Glutamatergic neuron (in vitro differentiated cells): ENCODE measurements around the gene PSMA3. TPM values are rescaled to one million over a fixed set of nuclear protein-coding genes. Genes with fewer than 3 reads are reported as not detected.

Experiments
- DNase-seq: peaks from one replicate; pipeline ENCODE4 v3.0.0; 2022
- H3K27ac Mint-ChIP-seq: one replicate; pipeline ENCODE4 v1.8.0; 2020; ENCODE audit warnings: mild to moderate bottlenecking, mixed read lengths, inconsistent platforms; ENCODE audit not compliant: unreplicated experiment
- H3K27me3 Mint-ChIP-seq: one replicate; pipeline ENCODE4 v1.8.0; 2020; ENCODE audit warnings: mild to moderate bottlenecking, moderate library complexity, mixed read lengths, inconsistent platforms; ENCODE audit not compliant: unreplicated experiment
- H3K36me3 Mint-ChIP-seq: one replicate; pipeline ENCODE4 v1.8.0; 2020; ENCODE audit warnings: mild to moderate bottlenecking, mixed read lengths, inconsistent platforms; ENCODE audit not compliant: unreplicated experiment
- H3K4me1 Mint-ChIP-seq: one replicate; pipeline ENCODE4 v1.8.0; 2020; ENCODE audit warnings: mild to moderate bottlenecking, low read depth, mixed read lengths, inconsistent platforms; ENCODE audit not compliant: unreplicated experiment
- H3K4me3 Mint-ChIP-seq: one replicate; pipeline ENCODE4 v1.8.0; 2020; ENCODE audit warnings: mild to moderate bottlenecking, mixed read lengths, inconsistent platforms; ENCODE audit not compliant: unreplicated experiment
- H3K9me3 Mint-ChIP-seq: one replicate; pipeline ENCODE4 v1.8.0; 2020; ENCODE audit warnings: mild to moderate bottlenecking, moderate library complexity, mixed read lengths, inconsistent platforms; ENCODE audit not compliant: unreplicated experiment
- total RNA-seq: library from RNA; stranded (reverse); fragmentation: NEBNext Ultra II Directional; extraction: Animal tissue kit (Norgen Biotek cat#: 25700); gene quantifications from one replicate; pipeline ENCODE4 v1.2.1, GENCODE V29; 2021; ENCODE audit not compliant: unreplicated experiment
- TF ChIP-seq, protein P1 (sequence below): fragments of 200-600 bp; sonication (generic); IDR thresholded peaks from one replicate; pipeline ENCODE4 v1.5.0; 2021; ENCODE audit not compliant: partially characterized antibody, unreplicated experiment

Gene PSMA3
- total RNA-seq, 1 donor from 2014 or later: 116 TPM

DNA sequence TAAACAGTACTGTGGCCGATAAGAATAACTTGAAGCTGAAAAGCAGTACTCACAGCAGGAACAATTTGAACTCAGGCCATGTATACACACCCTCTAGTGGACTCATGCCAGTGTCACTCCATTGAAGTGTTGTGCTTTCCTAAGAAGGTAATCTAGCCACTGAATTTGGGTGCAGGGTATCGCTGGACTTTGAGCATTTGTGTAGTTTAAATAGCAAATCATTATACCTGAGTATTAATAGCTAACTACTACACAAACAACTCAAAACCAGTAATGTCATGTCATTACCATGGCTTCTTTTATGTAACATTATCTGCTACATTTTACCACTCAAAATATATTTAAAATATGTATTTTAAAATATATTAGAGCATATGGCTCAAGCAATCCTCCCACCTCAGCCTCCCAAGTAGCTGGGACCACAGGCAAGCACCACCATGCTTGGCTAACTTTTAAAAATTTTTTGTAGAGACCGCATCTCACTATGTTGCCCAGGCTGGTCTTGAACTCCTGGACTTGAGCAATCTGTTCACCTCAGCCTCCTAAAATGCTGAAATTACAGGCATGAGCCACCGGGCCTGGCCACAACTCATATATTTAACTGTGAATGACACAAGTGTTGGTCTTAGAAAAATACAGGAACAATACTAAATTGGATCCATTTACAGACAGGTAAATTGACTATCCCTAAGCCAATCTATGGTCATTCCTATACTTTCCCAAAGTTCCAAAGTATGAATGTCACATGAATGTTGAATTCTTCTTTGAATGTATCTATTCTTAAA, 28.1 kb downstream of the PSMA3 start:
- Mint-ChIP-seq H3K36me3 (no peaks in the 10 kb centered on the region), H3K27me3 (no peaks in the 10 kb centered on the region), H3K9me3 (peaks cover 2% of the 10 kb centered on the region), H3K4me1 (peaks cover 2% of the 10 kb centered on the region), H3K4me3 (no peak overlapping the region), H3K27ac (no peak overlapping the region)
- no peak for DNase-seq
- TF ChIP-seq, protein P1, sequence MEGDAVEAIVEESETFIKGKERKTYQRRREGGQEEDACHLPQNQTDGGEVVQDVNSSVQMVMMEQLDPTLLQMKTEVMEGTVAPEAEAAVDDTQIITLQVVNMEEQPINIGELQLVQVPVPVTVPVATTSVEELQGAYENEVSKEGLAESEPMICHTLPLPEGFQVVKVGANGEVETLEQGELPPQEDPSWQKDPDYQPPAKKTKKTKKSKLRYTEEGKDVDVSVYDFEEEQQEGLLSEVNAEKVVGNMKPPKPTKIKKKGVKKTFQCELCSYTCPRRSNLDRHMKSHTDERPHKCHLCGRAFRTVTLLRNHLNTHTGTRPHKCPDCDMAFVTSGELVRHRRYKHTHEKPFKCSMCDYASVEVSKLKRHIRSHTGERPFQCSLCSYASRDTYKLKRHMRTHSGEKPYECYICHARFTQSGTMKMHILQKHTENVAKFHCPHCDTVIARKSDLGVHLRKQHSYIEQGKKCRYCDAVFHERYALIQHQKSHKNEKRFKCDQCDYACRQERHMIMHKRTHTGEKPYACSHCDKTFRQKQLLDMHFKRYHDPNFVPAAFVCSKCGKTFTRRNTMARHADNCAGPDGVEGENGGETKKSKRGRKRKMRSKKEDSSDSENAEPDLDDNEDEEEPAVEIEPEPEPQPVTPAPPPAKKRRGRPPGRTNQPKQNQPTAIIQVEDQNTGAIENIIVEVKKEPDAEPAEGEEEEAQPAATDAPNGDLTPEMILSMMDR: no peak

DNA sequence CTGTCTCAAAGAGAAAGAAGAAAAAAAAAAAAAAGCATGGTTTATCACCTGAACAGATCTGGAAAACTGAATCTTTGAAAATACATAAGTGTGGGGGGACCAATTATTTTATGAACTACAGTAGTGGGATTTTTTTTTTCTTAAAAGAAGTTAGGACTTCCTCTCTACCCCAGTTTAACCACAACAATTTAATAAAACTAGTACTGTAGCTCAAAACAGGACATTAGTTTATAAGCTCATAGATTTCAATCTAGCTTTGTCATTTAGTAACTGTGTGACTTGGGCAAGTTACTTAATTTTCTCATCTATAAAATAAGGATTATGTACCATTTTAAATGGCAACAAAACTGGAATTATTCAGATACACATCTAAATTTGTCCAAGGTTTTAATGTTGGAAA, 30.2 kb downstream of the PSMA3 start:
- Mint-ChIP-seq H3K4me1 (peaks cover 2% of the 10 kb centered on the region), H3K36me3 (no peaks in the 10 kb centered on the region), H3K27ac (no peak overlapping the region), H3K27me3 (no peaks in the 10 kb centered on the region), H3K9me3 (no peaks in the 10 kb centered on the region), H3K4me3 (no peak overlapping the region)
- DNase-seq: no peak
- TF ChIP-seq, protein P1: no peak

DNA sequence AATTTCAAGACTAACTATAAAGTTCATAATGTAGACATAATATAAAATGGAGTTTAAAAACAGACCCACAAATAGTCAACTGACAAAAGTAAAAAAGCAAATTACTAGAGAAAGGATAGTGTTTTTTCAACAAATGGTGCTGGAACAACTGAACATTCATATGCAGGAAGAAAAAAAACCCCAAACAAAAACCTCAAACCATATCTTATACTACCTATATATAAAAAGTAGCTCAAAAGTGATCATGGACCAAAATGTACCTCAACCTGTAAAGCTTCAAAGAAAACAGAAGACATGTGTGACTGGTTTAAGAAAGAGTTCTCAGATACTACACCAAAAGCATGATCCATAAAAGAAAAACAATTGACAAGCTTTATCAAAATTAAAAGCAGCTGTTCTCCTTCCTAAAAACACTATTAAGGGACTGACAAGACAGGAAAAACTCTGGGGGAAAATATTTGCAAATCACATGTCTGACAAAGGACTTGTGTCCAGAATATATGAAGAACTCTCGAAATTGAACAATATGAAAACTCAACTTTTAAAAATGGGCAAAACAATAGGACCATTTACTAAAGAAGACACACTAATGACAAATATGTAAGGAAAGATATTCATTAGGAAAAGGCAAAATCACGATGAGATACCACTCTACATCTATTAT, 31.0 kb downstream of the PSMA3 start:
- no peaks in the 10 kb centered on the region for H3K9me3 Mint-ChIP-seq
- DNase-seq: no peak
- H3K4me3 Mint-ChIP-seq: no peak overlapping the region
- H3K4me1 Mint-ChIP-seq: peaks cover 2% of the 10 kb centered on the region
- no peaks in the 10 kb centered on the region for H3K27me3 Mint-ChIP-seq
- TF ChIP-seq, protein P1: no peak
- H3K36me3 Mint-ChIP-seq: no peaks in the 10 kb centered on the region
- no peak overlapping the region for H3K27ac Mint-ChIP-seq

DNA sequence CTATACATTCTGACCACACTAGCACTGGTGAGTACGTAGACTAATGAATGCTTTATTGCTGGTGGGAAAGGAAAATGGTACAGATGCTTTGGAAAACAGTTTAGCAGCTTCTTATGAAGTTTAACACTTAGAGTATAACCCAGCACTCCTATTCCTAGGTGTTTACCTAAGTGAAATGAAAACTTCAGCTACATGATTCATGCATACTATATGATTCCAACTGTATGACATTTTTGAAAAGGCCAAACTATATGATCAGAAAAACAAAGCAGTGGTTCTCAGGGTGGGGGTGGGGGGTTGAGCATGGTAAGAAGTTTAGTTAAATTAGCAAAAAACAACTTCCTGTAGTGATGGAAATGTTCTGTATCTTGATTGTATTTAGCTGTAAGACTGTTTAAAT, 31.6 kb downstream of the PSMA3 start:
- peaks cover 4% of the 10 kb centered on the region for H3K4me1 Mint-ChIP-seq
- TF ChIP-seq, protein P1: no peak
- H3K9me3 Mint-ChIP-seq: no peaks in the 10 kb centered on the region
- no peak overlapping the region for H3K27ac Mint-ChIP-seq
- H3K4me3 Mint-ChIP-seq: no peak overlapping the region
- H3K27me3 Mint-ChIP-seq: no peaks in the 10 kb centered on the region
- no peak for DNase-seq
- no peaks in the 10 kb centered on the region for H3K36me3 Mint-ChIP-seq

DNA sequence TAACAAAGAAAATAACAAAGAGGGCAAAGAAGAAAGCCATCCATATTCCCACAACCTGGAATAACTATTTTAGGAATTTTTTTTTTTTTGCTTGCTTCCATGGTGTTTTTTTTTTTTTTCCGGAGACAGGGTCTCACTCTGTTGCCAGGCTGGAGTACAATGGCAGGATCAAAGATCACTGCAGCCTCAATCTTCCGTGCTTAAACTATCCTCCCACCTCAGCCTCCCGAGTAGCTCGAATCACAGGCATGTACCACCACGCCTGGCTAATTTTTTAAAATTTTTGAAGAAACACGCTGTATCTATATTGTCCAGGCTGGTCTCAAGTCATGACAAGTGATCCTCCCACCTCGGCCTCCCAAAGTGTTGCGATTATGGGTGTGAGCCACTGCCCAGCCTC, 33.5 kb downstream of the PSMA3 start:
- Mint-ChIP-seq H3K36me3 (no peaks in the 10 kb centered on the region), H3K4me3 (no peak overlapping the region), H3K27ac (no peak overlapping the region), H3K4me1 (peaks cover 7% of the 10 kb centered on the region), H3K9me3 (no peaks in the 10 kb centered on the region), H3K27me3 (peaks cover under 1% of the 10 kb centered on the region)
- DNase-seq: no peak
- TF ChIP-seq, protein P1: no peak
